Keratinocyte (primary cell): Measurements from ENCODE around the gene HACE1. TPM values are rescaled to one million over a fixed set of nuclear protein-coding genes. Genes with fewer than 3 reads are reported as not detected.
A peak's percentile ranks its signal among the peaks of the same experiment; 100 is the strongest.
"Not testable (repeated sequence)": the region's sequence is repeated elsewhere in the genome, so short reads cannot be mapped to it uniquely, and the experiment has no call there.

Experiments used
- DNase-seq: peaks from one replicate; pipeline ENCODE4 v3.0.0-alpha.2; 2011; ENCODE audit warnings: low read depth, missing footprints, low spot score
- FAIRE-seq: peaks from 2 replicates; lab custom pipeline; 2011; peaks lifted over from hg19 to GRCh38; lab: Jason Lieb, UNC
- H2AFZ ChIP-seq: 2 replicates; pipeline ENCODE4 v1.6.0; 2012; ENCODE audit warnings: low read length, control low read depth, inconsistent platforms; ENCODE audit not compliant: control insufficient read depth
- H3K27ac ChIP-seq: 2 replicates; pipeline ENCODE4 v1.5.1; 2011; ENCODE audit warnings: low read length; ENCODE audit not compliant: control insufficient read depth, insufficient read depth
- H3K27me3 ChIP-seq: 3 replicates; pipeline ENCODE4 v1.6.0; 2011; ENCODE audit warnings: low read length; ENCODE audit not compliant: control insufficient read depth, insufficient read depth; ENCODE audit errors: extremely low read depth
- H3K36me3 ChIP-seq, 2 experiments: 2 replicates in 1 of 2; 3 replicates in 1 of 2; pipeline ENCODE4 v1.5.1; 2011; ENCODE audit warnings: low read length in 2 of 2, mild to moderate bottlenecking in 1 of 2; ENCODE audit not compliant: control insufficient read depth in 2 of 2, insufficient read depth in 2 of 2; ENCODE audit errors: extremely low read depth in 1 of 2
- H3K4me1 ChIP-seq: 3 replicates; pipeline ENCODE4 v1.5.1; 2011; ENCODE audit warnings: low read length; ENCODE audit not compliant: control insufficient read depth, insufficient read depth; ENCODE audit errors: extremely low read depth
- H3K4me2 ChIP-seq: 3 replicates; pipeline ENCODE4 v1.6.0; 2011; ENCODE audit warnings: low read depth, low read length; ENCODE audit not compliant: control insufficient read depth, insufficient read depth; ENCODE audit errors: extremely low read depth
- H3K4me3 ChIP-seq, 3 experiments: fragments of 200-600 bp in 1 of 3; sonication (generic) in 1 of 3; 2 replicates in 2 of 3; 3 replicates in 1 of 3; pipeline ENCODE4 v1.5.1; 2011 to 2016; ENCODE audit warnings: low read length in 3 of 3, mild to moderate bottlenecking in 3 of 3, control low read depth in 2 of 3, inconsistent platforms in 1 of 3, low read depth in 1 of 3, mixed read lengths in 1 of 3, mixed run types in 1 of 3, moderate library complexity in 1 of 3; ENCODE audit not compliant: control insufficient read depth in 2 of 3, insufficient read depth in 2 of 3; ENCODE audit errors: extremely low read depth in 1 of 3
- H3K79me2 ChIP-seq: 2 replicates; pipeline ENCODE4 v1.6.0; 2012; ENCODE audit warnings: low read length; ENCODE audit not compliant: control insufficient read depth, insufficient read depth
- H3K9ac ChIP-seq: 3 replicates; pipeline ENCODE4 v1.6.0; 2011; ENCODE audit warnings: low read length; ENCODE audit not compliant: control insufficient read depth, insufficient read depth; ENCODE audit errors: extremely low read depth
- H3K9me1 ChIP-seq: 3 replicates; pipeline ENCODE4 v1.6.0; 2011; ENCODE audit warnings: low read length; ENCODE audit not compliant: control insufficient read depth, insufficient read depth; ENCODE audit errors: extremely low read depth
- H3K9me3 ChIP-seq: 2 replicates; pipeline ENCODE4 v1.5.1; 2012; ENCODE audit warnings: low read depth, low read length; ENCODE audit not compliant: control insufficient read depth
- H4K20me1 ChIP-seq: 3 replicates; pipeline ENCODE4 v1.6.0; 2011; ENCODE audit warnings: low read length; ENCODE audit not compliant: control insufficient read depth, insufficient read depth; ENCODE audit errors: extremely low read depth
- CTCF ChIP-seq, 3 experiments: IDR thresholded peaks in 1 of 3; conservative IDR thresholded peaks in 1 of 3; optimal IDR thresholded peaks in 1 of 3; 2 replicates in 2 of 3; 3 replicates in 1 of 3; pipeline versions ENCODE3 to v1.5.1; 2011; ENCODE audit warnings: low read length in 3 of 3, mild to moderate bottlenecking in 3 of 3, moderate library complexity in 2 of 3, control low read depth in 1 of 3, inconsistent platforms in 1 of 3; ENCODE audit not compliant: insufficient read depth in 2 of 3; ENCODE audit errors: extremely low read depth in 1 of 3
- EZH2 ChIP-seq: IDR thresholded peaks from one replicate; pipeline ENCODE4 v1.6.1; 2012; ENCODE audit warnings: inconsistent platforms, mild to moderate bottlenecking, low read length, moderate library complexity
- dilution Hi-C: fragments of 300-500 bp; cut with MboI; formaldehyde crosslinking; loops from one replicate; pipeline ENCODE4 v1.7.0; 2020; ENCODE audit warnings: low sequenced_read_pairs; ENCODE audit not compliant: extremely low pct_ligation_motif_present
- polyA plus RNA-seq, 5 experiments: library from polyadenylated mRNA; depleted of rRNA in 3 of 5; stranded (reverse) in 3 of 5; stranded (forward) in 1 of 5; unstranded in 1 of 5; fragments of >200 nt; gene quantifications; 1 replicate in 1 of 5; 2 replicates in 3 of 5; 3 replicates in 1 of 5; pipeline versions ENCODE4 v1.2.1 to v1.2.3, GENCODE V29; 2011 to 2012; ENCODE audit warnings: missing spikeins in 2 of 5, low read depth in 1 of 5, low replicate concordance in 1 of 5

Gene HACE1
- polyA plus RNA-seq, 1 donor (not counting 4 experiments of a cell fraction or from before 2014, with no cell fraction given): 7.4 TPM

- Histone ChIP-seq H3K36me3 (no peaks in the 10 kb centered on the region), H3K9me1 (no peaks in the 10 kb centered on the region), H3K27ac (no peak overlapping the region), H4K20me1 (no peaks in the 10 kb centered on the region), H3K9me3 (no peaks in the 10 kb centered on the region), H3K4me2 (peak overlapping the region; percentile 41), H2AFZ (peak overlapping the region; percentile 12), H3K9ac (no peak overlapping the region), H3K27me3 (no peaks in the 10 kb centered on the region), H3K79me2 (no peaks in the 10 kb centered on the region), H3K4me3 (no peak overlapping the region), H3K4me1 (peaks cover 13% of the 10 kb centered on the region)
- TF ChIP-seq CTCF (optimal IDR thresholded peaks at IDR 0.05 in 1 of 3, IDR thresholded peaks at IDR 0.05 in 1 of 3, conservative IDR thresholded peaks at IDR 0.05 in 1 of 3; ENCODE audit: extremely low read depth in 1 of 3, insufficient read depth in 2 of 3, low read length in 3 of 3) (no peak), EZH2 (no peak)
- dilution Hi-C loops: no loop called here
- FAIRE-seq: peak; percentile 61
- peak; percentile 55 for DNase-seq
These were observed 48.5 kb upstream of the HACE1 start for GRCh38 chr6:104908031-104908887.

- H2AFZ ChIP-seq, dilution Hi-C loops, H3K4me1 ChIP-seq, H3K9me1 ChIP-seq, H4K20me1 ChIP-seq, H3K27ac ChIP-seq, H3K4me2 ChIP-seq, FAIRE-seq, DNase-seq, H3K9me3 ChIP-seq, H3K9ac ChIP-seq, H3K4me3 ChIP-seq, H3K27me3 ChIP-seq, H3K79me2 ChIP-seq, H3K36me3 ChIP-seq: not testable (repeated sequence)
These were observed 39.2 kb upstream of the HACE1 start for GRCh38 chr6:104898893-104899292.
